ENCODE results near the gene MYCN. TPM values are rescaled to one million over a fixed set of nuclear protein-coding genes. Genes with fewer than 3 reads are reported as not detected.

The MYCN gene
- polyA plus RNA-seq, 1 donor (not counting 4 experiments of a cell fraction or from before 2014, with no cell fraction given), result not detected

DNA sequence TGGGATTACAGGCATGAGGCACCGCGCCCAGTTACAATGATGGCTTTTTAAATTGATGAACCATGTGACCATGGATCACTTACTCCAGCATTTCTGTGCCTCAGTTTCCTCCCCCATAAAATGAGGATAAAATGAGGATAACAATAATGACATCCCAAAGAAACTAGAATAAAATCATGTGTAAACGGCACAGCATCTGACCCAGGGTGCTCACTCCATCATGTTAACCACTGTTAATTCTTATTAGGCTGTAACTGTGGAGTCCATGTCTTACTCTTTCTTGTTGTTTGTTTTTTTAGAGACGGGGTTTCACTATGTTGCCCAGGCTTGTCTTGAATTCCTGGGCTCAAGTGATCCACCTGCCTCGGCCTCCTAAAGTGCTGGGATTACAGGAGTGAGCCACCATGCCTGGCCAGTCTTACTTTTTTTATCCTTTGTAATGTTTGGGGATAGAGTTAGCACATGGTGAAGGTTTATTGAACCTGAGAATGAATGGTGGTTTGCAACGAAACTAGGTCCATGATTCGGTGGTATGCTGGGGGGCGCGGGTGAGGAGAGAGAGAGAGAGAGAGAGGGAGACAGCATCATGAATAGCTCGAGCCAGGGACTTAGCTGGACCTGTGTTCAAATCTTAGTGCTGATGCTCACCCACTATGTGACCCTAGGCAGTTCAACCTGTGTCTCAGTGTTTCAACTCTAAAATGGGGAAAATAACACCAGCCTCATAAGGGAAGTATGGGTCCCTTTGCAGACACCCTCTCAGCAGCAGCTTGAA lies 52.3 kb downstream of the MYCN start:
- Histone ChIP-seq H3K4me2 (ENCODE audit: control insufficient read depth, extremely low read depth, insufficient read depth, low read depth, low read length) (no peak overlapping the region), H3K27me3 (ENCODE audit: control insufficient read depth, extremely low read depth, insufficient read depth, low read length) (no peaks in the 10 kb centered on the region), H3K4me3 (ENCODE audit: control insufficient read depth in 2 of 3, extremely low read depth in 1 of 3, insufficient read depth in 2 of 3, low read depth in 1 of 3, low read length in 3 of 3) (no peak overlapping the region), H3K9me1 (ENCODE audit: control insufficient read depth, extremely low read depth, insufficient read depth, low read length) (no peaks in the 10 kb centered on the region), H3K27ac (ENCODE audit: control insufficient read depth, insufficient read depth, low read length) (no peak overlapping the region), H3K36me3 (ENCODE audit: control insufficient read depth in 2 of 2, extremely low read depth in 1 of 2, insufficient read depth in 2 of 2, low read length in 2 of 2) (no peaks in the 10 kb centered on the region), H3K79me2 (ENCODE audit: control insufficient read depth, insufficient read depth, low read length) (no peaks in the 10 kb centered on the region), H3K9ac (ENCODE audit: control insufficient read depth, extremely low read depth, insufficient read depth, low read length) (no peak overlapping the region), H2AFZ (ENCODE audit: control insufficient read depth, low read length) (no peak overlapping the region), H4K20me1 (ENCODE audit: control insufficient read depth, extremely low read depth, insufficient read depth, low read length) (no peaks in the 10 kb centered on the region), H3K4me1 (ENCODE audit: control insufficient read depth, extremely low read depth, insufficient read depth, low read length) (no peaks in the 10 kb centered on the region), H3K9me3 (ENCODE audit: control insufficient read depth, low read depth, low read length) (no peaks in the 10 kb centered on the region)
- TF ChIP-seq, protein P1, sequence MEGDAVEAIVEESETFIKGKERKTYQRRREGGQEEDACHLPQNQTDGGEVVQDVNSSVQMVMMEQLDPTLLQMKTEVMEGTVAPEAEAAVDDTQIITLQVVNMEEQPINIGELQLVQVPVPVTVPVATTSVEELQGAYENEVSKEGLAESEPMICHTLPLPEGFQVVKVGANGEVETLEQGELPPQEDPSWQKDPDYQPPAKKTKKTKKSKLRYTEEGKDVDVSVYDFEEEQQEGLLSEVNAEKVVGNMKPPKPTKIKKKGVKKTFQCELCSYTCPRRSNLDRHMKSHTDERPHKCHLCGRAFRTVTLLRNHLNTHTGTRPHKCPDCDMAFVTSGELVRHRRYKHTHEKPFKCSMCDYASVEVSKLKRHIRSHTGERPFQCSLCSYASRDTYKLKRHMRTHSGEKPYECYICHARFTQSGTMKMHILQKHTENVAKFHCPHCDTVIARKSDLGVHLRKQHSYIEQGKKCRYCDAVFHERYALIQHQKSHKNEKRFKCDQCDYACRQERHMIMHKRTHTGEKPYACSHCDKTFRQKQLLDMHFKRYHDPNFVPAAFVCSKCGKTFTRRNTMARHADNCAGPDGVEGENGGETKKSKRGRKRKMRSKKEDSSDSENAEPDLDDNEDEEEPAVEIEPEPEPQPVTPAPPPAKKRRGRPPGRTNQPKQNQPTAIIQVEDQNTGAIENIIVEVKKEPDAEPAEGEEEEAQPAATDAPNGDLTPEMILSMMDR (optimal IDR thresholded peaks at IDR 0.05 in 1 of 3, IDR thresholded peaks at IDR 0.05 in 1 of 3, conservative IDR thresholded peaks at IDR 0.05 in 1 of 3; ENCODE audit: extremely low read depth in 1 of 3, insufficient read depth in 2 of 3, low read length in 3 of 3), result no peak
- no peak for TF ChIP-seq EZH2 (IDR thresholded peaks at IDR 0.05; ENCODE audit: low read length)
- DNase-seq (ENCODE audit: low read depth, low spot score) (no peak), FAIRE-seq (no peak)
- dilution Hi-C loops (cut with MboI; ENCODE audit: extremely low pct_ligation_motif_present, low sequenced_read_pairs), result no loop called here

- dilution Hi-C loops (cut with MboI; ENCODE audit: extremely low pct_ligation_motif_present, low sequenced_read_pairs), result no loop called here
- TF ChIP-seq EZH2 (IDR thresholded peaks at IDR 0.05; ENCODE audit: low read length), result no peak
- TF ChIP-seq, protein P1 (optimal IDR thresholded peaks at IDR 0.05 in 1 of 3, IDR thresholded peaks at IDR 0.05 in 1 of 3, conservative IDR thresholded peaks at IDR 0.05 in 1 of 3; ENCODE audit: extremely low read depth in 1 of 3, insufficient read depth in 2 of 3, low read length in 3 of 3), result no peak
- Histone ChIP-seq H3K4me3 (ENCODE audit: control insufficient read depth in 2 of 3, extremely low read depth in 1 of 3, insufficient read depth in 2 of 3, low read depth in 1 of 3, low read length in 3 of 3) (no peak overlapping the region), H3K9ac (ENCODE audit: control insufficient read depth, extremely low read depth, insufficient read depth, low read length) (no peak overlapping the region), H3K9me1 (ENCODE audit: control insufficient read depth, extremely low read depth, insufficient read depth, low read length) (no peaks in the 10 kb centered on the region), H3K27ac (ENCODE audit: control insufficient read depth, insufficient read depth, low read length) (no peak overlapping the region), H4K20me1 (ENCODE audit: control insufficient read depth, extremely low read depth, insufficient read depth, low read length) (no peaks in the 10 kb centered on the region), H3K4me1 (ENCODE audit: control insufficient read depth, extremely low read depth, insufficient read depth, low read length) (no peaks in the 10 kb centered on the region), H3K36me3 (ENCODE audit: control insufficient read depth in 2 of 2, extremely low read depth in 1 of 2, insufficient read depth in 2 of 2, low read length in 2 of 2) (no peaks in the 10 kb centered on the region), H3K9me3 (ENCODE audit: control insufficient read depth, low read depth, low read length) (no peaks in the 10 kb centered on the region), H2AFZ (ENCODE audit: control insufficient read depth, low read length) (no peak overlapping the region), H3K79me2 (ENCODE audit: control insufficient read depth, insufficient read depth, low read length) (no peaks in the 10 kb centered on the region), H3K4me2 (ENCODE audit: control insufficient read depth, extremely low read depth, insufficient read depth, low read depth, low read length) (no peak overlapping the region), H3K27me3 (ENCODE audit: control insufficient read depth, extremely low read depth, insufficient read depth, low read length) (no peaks in the 10 kb centered on the region)
- DNase-seq (ENCODE audit: low read depth, low spot score), result no peak
- no peak for FAIRE-seq
Measured at GRCh38 chr2:15993232-15993610, 52.9 kb downstream of the MYCN start.

Data from keratinocyte (primary cell).